Kidney epithelial cell (primary cell): ENCODE data around the gene COL5A2. TPM values are rescaled to one million over a fixed set of nuclear protein-coding genes. Genes with fewer than 3 reads are reported as not detected.

ENCODE experiments used
- DNase-seq: peaks from one replicate; pipeline ENCODE4 v3.0.0-alpha.2; 2010; ENCODE audit warnings: low read depth
- H3K27me3 ChIP-seq: 2 replicates; pipeline ENCODE4 v1.6.0; 2011; ENCODE audit warnings: low read length; ENCODE audit not compliant: control insufficient read depth, insufficient read depth
- H3K36me3 ChIP-seq: 2 replicates; pipeline ENCODE4 v1.5.1; 2011; ENCODE audit warnings: low read length; ENCODE audit not compliant: control insufficient read depth, insufficient read depth
- H3K4me3 ChIP-seq: 2 replicates; pipeline ENCODE4 v1.5.1; 2011; ENCODE audit warnings: low read depth, mild to moderate bottlenecking, control low read depth, low read length
- total RNA-seq: library from RNA; depleted of rRNA; stranded (reverse); fragments of >200 nt; gene quantifications from 2 replicates; pipeline ENCODE4 v1.2.3, GENCODE V29; 2015
- TF ChIP-seq, protein P1 (sequence below): IDR thresholded peaks from 2 replicates; pipeline ENCODE4 v1.5.1; 2011; ENCODE audit warnings: mild to moderate bottlenecking, moderate library complexity, low read length, control low read depth, inconsistent platforms; ENCODE audit not compliant: insufficient read depth, poor library complexity, severe bottlenecking

COL5A2 gene
- total RNA-seq, 1 donor from 2014 or later, result 27.1 TPM

DNA sequence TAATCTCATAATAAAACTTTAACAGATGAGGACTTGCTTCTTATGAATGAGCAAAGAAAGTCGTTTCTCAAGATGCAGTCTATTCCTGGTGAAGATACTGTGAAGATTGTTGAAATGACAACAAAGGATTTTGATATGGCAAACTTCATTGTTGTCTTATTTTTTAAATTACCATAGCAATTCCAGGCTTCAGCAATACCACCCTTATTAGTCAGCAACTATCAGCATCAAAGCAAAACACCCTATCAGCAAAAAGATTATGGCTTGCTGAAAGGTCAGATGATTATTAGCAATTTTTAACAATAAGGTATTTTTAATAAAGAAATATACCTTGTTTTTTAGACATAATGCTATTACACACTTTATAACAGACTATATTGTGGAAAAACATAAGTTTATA, 88.3 kb downstream of the COL5A2 start:
- TF ChIP-seq, protein P1, sequence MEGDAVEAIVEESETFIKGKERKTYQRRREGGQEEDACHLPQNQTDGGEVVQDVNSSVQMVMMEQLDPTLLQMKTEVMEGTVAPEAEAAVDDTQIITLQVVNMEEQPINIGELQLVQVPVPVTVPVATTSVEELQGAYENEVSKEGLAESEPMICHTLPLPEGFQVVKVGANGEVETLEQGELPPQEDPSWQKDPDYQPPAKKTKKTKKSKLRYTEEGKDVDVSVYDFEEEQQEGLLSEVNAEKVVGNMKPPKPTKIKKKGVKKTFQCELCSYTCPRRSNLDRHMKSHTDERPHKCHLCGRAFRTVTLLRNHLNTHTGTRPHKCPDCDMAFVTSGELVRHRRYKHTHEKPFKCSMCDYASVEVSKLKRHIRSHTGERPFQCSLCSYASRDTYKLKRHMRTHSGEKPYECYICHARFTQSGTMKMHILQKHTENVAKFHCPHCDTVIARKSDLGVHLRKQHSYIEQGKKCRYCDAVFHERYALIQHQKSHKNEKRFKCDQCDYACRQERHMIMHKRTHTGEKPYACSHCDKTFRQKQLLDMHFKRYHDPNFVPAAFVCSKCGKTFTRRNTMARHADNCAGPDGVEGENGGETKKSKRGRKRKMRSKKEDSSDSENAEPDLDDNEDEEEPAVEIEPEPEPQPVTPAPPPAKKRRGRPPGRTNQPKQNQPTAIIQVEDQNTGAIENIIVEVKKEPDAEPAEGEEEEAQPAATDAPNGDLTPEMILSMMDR, result no peak
- no peak for DNase-seq
- H3K27me3 ChIP-seq, result no peaks in the 10 kb centered on the region
- H3K36me3 ChIP-seq, result no peaks in the 10 kb centered on the region
- H3K4me3 ChIP-seq, result no peak overlapping the region

DNA sequence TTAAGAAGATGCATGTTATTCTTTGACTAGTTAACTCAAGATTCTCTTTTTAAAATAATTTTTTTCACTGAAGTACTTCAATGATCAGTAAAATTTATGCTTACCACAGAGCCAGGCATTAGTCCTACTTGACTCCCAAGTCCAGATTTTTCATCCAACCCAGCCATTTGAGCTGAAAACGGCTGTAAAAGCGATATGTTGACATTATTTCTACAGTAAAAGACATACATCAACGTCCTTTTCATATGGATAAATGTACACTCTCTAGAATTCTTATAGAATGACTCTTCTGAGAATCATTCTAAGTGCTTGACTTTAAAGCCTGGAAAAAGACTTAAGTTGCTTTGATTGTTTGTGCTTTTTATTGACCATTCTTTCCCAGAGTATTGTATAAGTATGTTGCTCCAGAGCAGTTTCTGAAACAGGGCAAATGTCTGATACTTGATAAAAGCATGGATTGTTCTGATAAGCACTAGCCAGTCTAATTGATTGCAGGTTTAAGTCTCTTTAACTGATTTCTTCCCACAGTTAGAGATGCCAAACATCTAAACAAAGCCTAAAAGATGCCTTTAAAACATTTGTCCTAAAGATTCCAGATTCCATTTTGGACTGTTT, 90.9 kb downstream of the COL5A2 start:
- Histone ChIP-seq H3K36me3 (no peaks in the 10 kb centered on the region), H3K4me3 (no peak overlapping the region), H3K27me3 (no peaks in the 10 kb centered on the region)
- TF ChIP-seq, protein P1, result no peak
- DNase-seq, result no peak

DNA sequence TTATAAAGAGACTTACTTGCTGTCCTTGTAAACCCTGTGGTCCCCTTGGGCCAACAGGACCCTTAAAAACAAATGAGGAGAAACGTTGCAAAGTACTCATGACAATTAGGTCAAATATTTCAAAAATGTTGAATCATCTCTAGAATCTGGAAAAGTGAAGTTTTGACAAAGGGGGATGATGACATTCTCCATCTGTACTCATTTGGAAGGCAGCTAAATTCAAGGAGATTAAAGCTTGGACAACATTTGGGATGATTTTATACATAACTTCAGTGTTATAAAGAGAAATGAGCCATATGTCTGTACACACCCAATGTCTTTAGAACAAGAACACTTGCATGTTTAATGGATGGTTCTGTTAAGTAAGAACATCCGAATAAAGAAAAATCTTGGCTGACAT, 92.9 kb downstream of the COL5A2 start:
- Histone ChIP-seq H3K4me3 (no peak overlapping the region), H3K36me3 (no peaks in the 10 kb centered on the region), H3K27me3 (no peaks in the 10 kb centered on the region)
- TF ChIP-seq, protein P1, result no peak
- no peak for DNase-seq

DNA sequence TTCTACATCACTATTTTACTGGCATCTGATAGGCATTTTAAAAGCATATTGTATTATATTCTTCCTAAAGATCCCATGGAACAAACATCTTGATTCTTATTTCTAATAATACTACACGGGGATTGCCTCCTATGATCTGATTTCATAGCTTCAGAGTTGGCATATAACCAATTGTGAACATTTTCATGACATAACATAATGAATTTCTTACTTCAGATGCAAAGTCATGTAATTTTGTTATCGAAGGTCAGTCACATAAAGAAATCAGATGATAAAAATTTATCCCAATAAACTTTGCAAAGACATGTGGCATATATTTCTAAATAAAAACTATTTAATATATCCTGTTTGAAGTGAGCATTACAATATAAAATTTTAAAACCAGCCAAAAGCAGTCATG, 93.3 kb downstream of the COL5A2 start:
- TF ChIP-seq, protein P1, result no peak
- H3K4me3 ChIP-seq, result no peak overlapping the region
- H3K36me3 ChIP-seq, result no peaks in the 10 kb centered on the region
- DNase-seq, result no peak
- no peaks in the 10 kb centered on the region for H3K27me3 ChIP-seq

DNA sequence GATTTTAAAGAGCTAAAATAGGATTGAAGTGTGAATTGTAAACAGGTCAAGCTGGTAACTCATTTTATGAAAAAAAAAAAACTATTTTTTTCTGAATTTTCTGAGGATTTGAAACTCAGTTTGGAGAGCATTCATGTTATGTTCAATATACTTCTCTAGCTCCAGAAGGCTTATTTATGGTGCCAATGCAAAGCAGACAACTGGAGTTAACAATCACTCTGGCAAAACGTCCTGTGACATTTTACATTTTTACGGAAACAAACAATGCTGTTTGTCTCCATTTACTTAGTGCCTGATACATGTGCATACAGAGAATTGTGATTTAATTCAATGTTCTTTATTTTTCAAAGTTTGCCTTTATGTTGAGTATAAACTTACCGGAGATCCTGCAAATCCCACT, 96.0 kb downstream of the COL5A2 start:
- TF ChIP-seq, protein P1, result no peak
- Histone ChIP-seq H3K27me3 (no peaks in the 10 kb centered on the region), H3K4me3 (no peak overlapping the region), H3K36me3 (no peaks in the 10 kb centered on the region)
- DNase-seq, result no peak

DNA sequence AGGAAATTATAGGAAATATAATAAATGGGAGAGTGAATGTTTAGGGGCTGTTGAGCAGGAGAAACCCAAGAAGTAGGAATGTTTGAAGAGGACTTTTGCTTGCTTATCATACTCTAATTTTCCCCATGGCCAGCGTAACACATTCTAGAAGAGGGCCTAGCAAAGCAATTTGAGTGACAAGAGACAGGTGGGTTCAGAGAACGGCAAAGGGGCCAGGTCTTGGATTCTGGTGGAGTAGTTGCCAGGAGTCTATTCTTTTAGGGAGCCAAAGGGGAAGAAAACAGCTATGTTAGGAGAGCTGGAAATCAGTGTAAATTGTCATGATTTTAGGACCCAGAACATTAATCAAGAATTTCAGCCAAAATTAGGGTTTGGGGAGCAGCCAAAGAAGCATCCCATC, 96.5 kb downstream of the COL5A2 start:
- DNase-seq, result no peak
- Histone ChIP-seq H3K36me3 (no peaks in the 10 kb centered on the region), H3K4me3 (no peak overlapping the region), H3K27me3 (no peaks in the 10 kb centered on the region)
- TF ChIP-seq, protein P1, result no peak
